GM18951 (cell line): ENCODE measurements around the gene HFM1.

Experiments
- POLR2A ChIP-seq: IDR thresholded peaks from 4 replicates; pipeline ENCODE4 v1.6.1; 2011; ENCODE audit warnings: mild to moderate bottlenecking; ENCODE audit not compliant: insufficient read length, insufficient read depth; ENCODE audit errors: extremely low read depth
- in situ Hi-C: fragments of 300-500 bp; cut with MboI; formaldehyde crosslinking; loops from one replicate; pipeline ENCODE4 v1.12.0; 2022; ENCODE audit warnings: low sequenced_read_pairs, mixed read lengths, inconsistent platforms; ENCODE audit not compliant: unreplicated experiment

Gene HFM1

DNA sequence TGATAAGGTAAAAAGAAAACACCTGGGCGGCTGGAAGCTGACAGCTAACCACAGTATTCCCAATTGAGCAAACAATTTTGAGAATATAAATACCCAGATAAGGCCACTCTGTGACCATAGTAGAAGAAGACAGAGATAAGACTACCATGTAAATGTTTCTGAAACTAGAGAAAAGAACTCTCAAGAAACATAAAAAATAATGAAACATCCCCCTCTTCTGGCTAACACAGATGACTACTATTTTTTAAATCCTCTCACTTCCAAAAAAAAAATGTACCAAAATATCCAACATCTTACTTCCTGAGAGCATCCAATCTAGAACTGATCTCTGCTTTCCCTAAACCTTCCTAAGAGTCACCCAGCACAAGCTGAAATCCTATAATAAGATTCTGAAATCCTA, 125.9 kb downstream of the HFM1 start:
- in situ Hi-C loops: loop anchor here (25.0 kb wide), 1 partner anchor 659 kb away; the partner anchor contains the start of gene BRDT
- TF ChIP-seq POLR2A: no peak

DNA sequence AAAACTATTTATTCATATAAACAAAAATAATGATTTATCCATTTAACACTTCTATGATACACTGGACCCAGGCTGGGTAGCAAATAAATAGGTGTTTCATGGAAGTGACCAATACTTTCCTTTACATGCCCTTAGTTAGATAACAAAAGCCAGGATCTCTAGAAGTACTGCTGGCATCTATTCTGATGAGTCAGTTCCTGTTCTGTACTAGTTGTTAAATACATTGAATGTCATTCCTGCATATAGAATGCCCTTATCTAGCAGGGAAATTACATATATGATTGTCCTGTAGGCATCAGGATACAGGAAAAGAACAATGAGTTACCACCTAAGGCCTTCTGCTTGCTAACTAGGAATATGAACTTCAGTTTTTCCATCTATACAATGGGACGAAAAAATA, 130.8 kb downstream of the HFM1 start:
- no peak for TF ChIP-seq POLR2A
- in situ Hi-C loops: no loop called here

DNA sequence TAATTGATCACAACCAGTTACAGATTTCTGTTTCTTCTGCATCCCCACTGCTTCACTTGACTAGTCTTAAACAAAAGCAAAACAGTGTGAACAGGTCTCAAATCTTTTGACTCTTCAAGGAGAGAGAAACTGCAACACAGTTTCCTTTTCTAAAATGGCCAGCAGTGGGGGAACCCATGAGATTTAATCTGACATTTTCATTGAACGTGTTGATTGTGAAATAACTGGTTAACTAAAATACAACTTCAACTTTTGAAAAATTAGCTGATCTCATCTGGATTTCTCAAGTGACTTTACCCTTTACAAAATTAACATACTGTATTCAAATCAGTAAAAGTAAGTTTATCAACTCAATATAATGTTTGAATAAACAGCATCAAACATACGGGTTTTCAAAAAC, 143.0 kb downstream of the HFM1 start:
- no peak for TF ChIP-seq POLR2A
- in situ Hi-C loops: no loop called here

DNA sequence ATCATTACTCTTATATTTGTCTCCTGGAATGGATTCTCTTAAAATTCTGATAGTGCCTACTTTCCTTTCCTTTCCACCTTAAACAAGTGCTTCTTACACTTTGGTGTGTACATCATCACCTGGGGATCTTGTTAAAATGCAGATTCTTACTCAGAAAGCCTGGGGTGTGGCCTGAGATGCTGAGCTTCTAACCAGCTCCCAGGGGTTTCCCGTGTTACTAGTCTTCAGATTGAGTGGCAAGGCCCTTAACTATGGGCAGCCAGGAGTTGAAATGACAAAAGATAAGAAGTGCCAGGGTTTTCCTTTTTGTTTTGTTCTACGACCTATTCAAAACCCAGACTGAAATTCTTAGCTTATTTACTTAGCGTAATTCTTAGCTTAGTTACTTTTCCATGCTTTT, 159.2 kb downstream of the HFM1 start:
- no peak for TF ChIP-seq POLR2A
- in situ Hi-C loops: no loop called here

DNA sequence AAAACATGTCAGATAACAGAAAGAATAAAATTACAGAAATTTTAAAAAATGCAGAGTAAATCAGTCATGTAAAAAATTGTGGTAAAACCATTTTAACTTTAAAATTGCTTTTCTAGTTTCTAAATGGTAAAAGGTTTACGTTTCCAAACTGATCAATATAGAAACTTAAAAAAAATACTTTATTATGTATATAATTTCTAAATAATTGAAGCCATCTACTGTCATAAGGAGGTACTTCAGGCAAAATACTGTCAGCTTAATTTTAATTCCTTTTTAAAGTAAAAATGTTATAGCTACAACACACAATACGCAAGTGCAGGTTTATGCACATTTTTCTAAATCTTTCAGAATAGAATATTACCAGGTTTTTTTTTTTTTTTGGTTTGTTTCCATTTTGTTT, 159.9 kb downstream of the HFM1 start:
- TF ChIP-seq POLR2A: no peak
- in situ Hi-C loops: no loop called here

DNA sequence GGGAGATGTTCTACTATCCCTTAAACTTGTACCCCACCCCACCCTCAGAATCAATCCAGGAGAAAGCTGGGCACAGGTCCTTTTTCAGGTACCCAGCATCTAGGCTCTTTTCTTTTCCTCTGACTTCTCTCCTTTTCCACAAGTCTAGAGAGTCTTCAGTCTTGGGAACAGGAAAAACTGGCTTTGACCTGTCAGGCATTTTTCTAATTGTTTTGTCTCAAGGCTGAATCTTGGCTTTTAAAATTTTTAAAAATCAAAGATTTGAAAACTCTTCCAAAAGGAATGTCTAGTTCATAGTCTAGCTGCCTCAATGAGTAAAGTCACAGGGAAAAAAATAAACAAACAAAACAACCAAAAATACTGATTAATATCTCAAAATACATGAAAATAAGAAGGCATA, 161.5 kb downstream of the HFM1 start:
- no peak for TF ChIP-seq POLR2A
- in situ Hi-C loops: no loop called here

DNA sequence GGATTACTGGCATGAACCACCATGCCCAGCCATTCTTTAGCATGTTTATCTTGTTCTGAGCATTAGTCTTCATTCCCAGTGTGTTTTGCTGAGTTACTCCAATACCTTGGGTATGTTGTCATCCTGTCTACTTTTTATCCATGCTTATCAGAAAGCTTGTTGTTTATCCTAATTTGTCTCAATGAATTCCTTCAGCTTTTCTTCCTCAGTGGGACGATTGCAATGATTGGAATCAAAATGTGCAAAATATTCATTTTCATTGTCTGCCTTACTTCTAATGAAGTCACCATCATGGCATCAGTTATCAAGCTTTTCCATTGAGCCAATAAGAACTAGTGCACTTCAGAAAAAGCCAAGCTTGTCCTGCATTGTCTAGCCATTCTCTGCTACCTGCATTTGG, 170.5 kb downstream of the HFM1 start:
- no peak for TF ChIP-seq POLR2A
- in situ Hi-C loops: no loop called here

DNA sequence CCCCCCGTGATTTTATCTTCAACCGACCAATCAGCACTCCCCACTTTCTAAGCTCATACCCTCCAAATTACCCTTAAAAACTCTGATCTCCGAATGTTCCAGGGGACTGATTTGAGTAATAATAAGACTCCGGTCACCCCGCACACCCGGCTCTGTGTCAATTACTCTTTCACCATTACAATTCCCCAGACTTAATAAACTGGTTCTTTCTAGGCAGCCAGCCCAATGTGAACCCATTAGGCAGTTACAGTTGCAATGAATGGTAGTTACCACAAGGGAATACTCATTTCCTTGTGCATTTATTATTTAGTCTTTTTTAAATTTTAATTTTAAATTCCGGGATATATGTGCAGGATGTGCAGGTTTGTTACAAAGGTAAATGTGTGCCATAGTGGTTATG, 177.9 kb downstream of the HFM1 start:
- in situ Hi-C loops: no loop called here
- no peak for TF ChIP-seq POLR2A

DNA sequence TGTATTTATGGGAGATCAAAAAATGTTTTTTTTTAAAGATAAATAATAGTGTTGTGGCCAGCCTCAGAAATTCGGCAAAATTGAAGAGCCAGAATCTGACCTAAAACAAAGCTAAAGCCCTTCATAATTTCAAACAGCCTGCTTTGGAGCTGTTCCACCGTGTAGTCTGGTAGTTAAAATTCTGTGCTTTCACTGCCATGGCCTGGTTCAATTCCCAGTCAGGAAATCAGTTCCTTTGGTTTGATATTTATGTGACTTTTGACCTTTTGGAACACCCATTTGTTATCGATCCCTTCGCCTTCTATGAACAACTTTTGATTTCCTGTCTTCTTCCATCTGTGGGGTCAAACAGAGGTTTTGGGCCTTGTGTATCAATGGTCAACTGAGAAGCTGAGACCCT, 179.8 kb downstream of the HFM1 start:
- in situ Hi-C loops: no loop called here
- no peak for TF ChIP-seq POLR2A

DNA sequence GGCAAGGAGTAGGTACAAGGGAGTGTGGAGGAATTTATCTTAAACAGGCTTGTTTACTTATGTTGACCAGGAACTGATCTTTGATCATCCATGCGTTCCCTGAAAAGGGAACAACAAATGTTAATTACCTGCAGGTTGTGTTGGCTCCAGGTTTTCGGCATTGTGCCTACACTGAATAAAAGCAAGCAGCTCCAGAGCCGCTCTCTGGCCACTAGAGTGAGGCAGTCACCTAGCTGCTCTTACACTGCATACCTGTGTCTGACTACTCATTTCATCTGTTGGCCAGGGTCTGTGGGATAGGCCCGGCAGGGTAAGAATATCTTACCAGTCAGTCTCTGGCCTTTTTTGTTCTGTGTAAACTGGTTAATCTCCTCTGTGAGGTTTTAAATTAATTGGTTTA, 183.6 kb downstream of the HFM1 start:
- no peak for TF ChIP-seq POLR2A

DNA sequence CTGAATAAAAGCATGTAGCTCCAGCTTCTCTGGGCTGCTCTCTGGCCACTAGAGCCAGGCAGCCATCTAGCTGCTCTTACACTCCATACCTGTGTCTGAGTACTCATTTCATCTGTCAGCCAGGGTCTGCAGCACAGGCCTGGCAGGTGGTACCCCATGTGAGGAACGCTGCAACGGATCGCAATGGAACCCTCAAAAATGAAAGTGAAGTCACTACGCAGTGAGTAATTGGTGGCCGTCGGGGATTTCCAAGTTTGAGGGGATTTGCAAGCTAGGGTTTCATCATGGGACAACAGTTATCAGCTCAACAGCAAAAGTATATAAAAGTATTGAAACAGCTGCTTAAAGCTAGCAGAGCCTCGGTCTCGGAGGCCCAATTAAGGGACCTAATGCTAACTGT, 186.7 kb downstream of the HFM1 start:
- in situ Hi-C loops: no loop called here

More for the DNA sequence above, 183.6 kb downstream of the HFM1 start:
- in situ Hi-C loops: no loop called here

More for the DNA sequence above, 186.7 kb downstream of the HFM1 start:
- no peak for TF ChIP-seq POLR2A
